GM12878 (cell line): Measurements from ENCODE around the gene RALB. TPM values are rescaled to one million over a fixed set of nuclear protein-coding genes. Genes with fewer than 3 reads are reported as not detected.

Source experiments
- ATAC-seq: fragments of 200-7000 bp; cut with Tn5 transposase; 3 replicates; pipeline ENCODE4 v1.9.1; 2020; ENCODE audit warnings: mild to moderate bottlenecking, moderate library complexity
- BruUV-seq: library from RNA; stranded (reverse); fragments of 400-500 nt; replicated peaks from 2 replicates; lab custom pipeline; 2021; lab: Mats Ljungman, UMichigan
- CTCF ChIA-PET: fragments of 300-600 bp; sonication (Branson Sonifier 250); formaldehyde crosslinking; extraction: SDS; loops from one replicate; lab custom pipeline; 2021; ENCODE audit warnings: inconsistent platforms; lab: Yijun Ruan, JAX
- POLR2A ChIA-PET: fragments of 350-600 bp; formaldehyde crosslinking; extraction: SDS; loops from one replicate; lab custom pipeline; 2021; ENCODE audit warnings: inconsistent platforms; lab: Charles Lee
- RAD21 ChIA-PET: fragments of 300-600 bp; sonication (Branson Sonifier 250); formaldehyde crosslinking; loops from one replicate; lab custom pipeline; 2023; ENCODE audit warnings: antibody characterized with exemption; ENCODE audit not compliant: unreplicated experiment; lab: Charles Lee
- SMC1A ChIA-PET: fragments of 300-600 bp; sonication (Branson Sonifier 250); formaldehyde crosslinking; loops from one replicate; lab custom pipeline; 2023; ENCODE audit not compliant: unreplicated experiment, uncharacterized antibody; lab: Charles Lee
- DNase-seq: peaks from one replicate; pipeline ENCODE4 v3.0.0-alpha.2; 2011; ENCODE audit warnings: low read depth, low spot score
- FAIRE-seq: peaks from 3 replicates; lab custom pipeline; 2011; peaks lifted over from hg19 to GRCh38; lab: Jason Lieb, UNC
- H2AFZ ChIP-seq: 2 replicates; pipeline ENCODE4 v1.6.0; 2011; ENCODE audit warnings: low read depth, low read length, control low read depth; ENCODE audit not compliant: control insufficient read depth
- H3K27ac ChIP-seq: 2 replicates; pipeline ENCODE4 v1.5.1; 2011; ENCODE audit warnings: control low read depth; ENCODE audit not compliant: control insufficient read depth, insufficient read depth
- H3K27me3 ChIP-seq, 2 experiments: replicated peaks in 1 of 2; 2 replicates each; pipeline versions ENCODE4 v1.6.0 to v1.6.1; 2011; ENCODE audit warnings: low read length in 1 of 2; ENCODE audit not compliant: control insufficient read depth in 2 of 2, insufficient read depth in 2 of 2
- H3K36me3 ChIP-seq, 2 experiments: 2 replicates each; pipeline ENCODE4 v1.5.1; 2011; ENCODE audit warnings: low read length in 1 of 2; ENCODE audit not compliant: control insufficient read depth in 2 of 2, insufficient read depth in 2 of 2
- H3K4me1 ChIP-seq: 2 replicates; pipeline ENCODE4 v1.6.1; 2011; ENCODE audit warnings: mild to moderate bottlenecking, low read length, moderate library complexity, mixed read lengths; ENCODE audit not compliant: control insufficient read depth, insufficient read depth
- H3K4me2 ChIP-seq: 2 replicates; pipeline ENCODE4 v1.6.0; 2011; ENCODE audit warnings: control low read depth; ENCODE audit not compliant: control insufficient read depth, insufficient read depth
- H3K4me3 ChIP-seq: fragments of 200-600 bp; sonication (generic); 2 replicates; pipeline ENCODE4 v1.5.1; 2016
- H3K79me2 ChIP-seq: 2 replicates; pipeline ENCODE4 v1.6.0; 2011; ENCODE audit warnings: low read length; ENCODE audit not compliant: control insufficient read depth, insufficient read depth
- H3K9ac ChIP-seq: 2 replicates; pipeline ENCODE4 v1.8.0; 2011; ENCODE audit warnings: low read length, control low read depth, mixed read lengths; ENCODE audit not compliant: control insufficient read depth, insufficient read depth
- H3K9me3 ChIP-seq: replicated peaks from 3 replicates; pipeline ENCODE4 v1.5.1; 2011; ENCODE audit warnings: mild to moderate bottlenecking, low read length; ENCODE audit not compliant: control insufficient read depth, insufficient read depth
- H4K20me1 ChIP-seq: 2 replicates; pipeline ENCODE4 v1.6.0; 2011; ENCODE audit not compliant: control insufficient read depth, insufficient read depth
- CREB1 ChIP-seq: IDR thresholded peaks from 2 replicates; pipeline ENCODE4 v1.6.1; 2012; ENCODE audit warnings: low read depth, mild to moderate bottlenecking, inconsistent platforms
- HCFC1 ChIP-seq: fragments of 150-350 bp; IDR thresholded peaks from 2 replicates; pipeline ENCODE4 v1.6.1; 2014; ENCODE audit warnings: low read length
- HDAC2 ChIP-seq: fragments of 200-600 bp; sonication (generic); IDR thresholded peaks from 2 replicates; pipeline ENCODE4 v1.6.1; 2017
- HDAC6 ChIP-seq: fragments of 200-600 bp; sonication (generic); IDR thresholded peaks from one replicate; pipeline ENCODE4 v1.8.0; 2017; ENCODE audit warnings: antibody characterized with exemption; ENCODE audit not compliant: unreplicated experiment
- MEF2A ChIP-seq: IDR thresholded peaks from 2 replicates; pipeline ENCODE4 v1.6.1; 2011; ENCODE audit warnings: low read depth, mild to moderate bottlenecking, low read length, moderate library complexity; ENCODE audit not compliant: insufficient read depth
- MLLT1 ChIP-seq: fragments of 450-650 bp; IDR thresholded peaks from 2 replicates; pipeline ENCODE4 v1.6.1; 2016; ENCODE audit warnings: mild to moderate bottlenecking
- NR2C1 ChIP-seq: fragments of 450-650 bp; IDR thresholded peaks from 2 replicates; pipeline ENCODE4 v1.6.1; 2017; ENCODE audit warnings: antibody characterized with exemption, mild to moderate bottlenecking, moderate library complexity
- PAX8 ChIP-seq: fragments of 450-650 bp; IDR thresholded peaks from 2 replicates; pipeline ENCODE4 v1.6.1; 2017; ENCODE audit warnings: mild to moderate bottlenecking, moderate library complexity
- POLR2AphosphoS2 ChIP-seq: IDR thresholded peaks from 2 replicates; pipeline ENCODE4 v1.6.1; 2011; ENCODE audit warnings: low read depth, mild to moderate bottlenecking, low read length, improper control_type of control experiment, moderate library complexity
- RAD21 ChIP-seq: IDR thresholded peaks from 2 replicates; pipeline ENCODE4 v1.6.1; 2011; ENCODE audit warnings: mild to moderate bottlenecking, low read depth, low read length, moderate library complexity; ENCODE audit not compliant: insufficient read depth
- RBBP5 ChIP-seq: fragments of 200-600 bp; sonication (generic); conservative IDR thresholded peaks from 2 replicates; pipeline ENCODE4 v1.6.1; 2016
- SMARCA5 ChIP-seq: fragments of 450-650 bp; IDR thresholded peaks from 2 replicates; pipeline ENCODE4 v1.6.1; 2017; ENCODE audit warnings: mild to moderate bottlenecking
- TARDBP ChIP-seq: IDR thresholded peaks from 2 replicates; pipeline ENCODE4 v1.6.1; 2016; ENCODE audit warnings: borderline replicate concordance
- ZNF24 ChIP-seq: fragments of 450-650 bp; IDR thresholded peaks from 2 replicates; pipeline ENCODE4 v1.6.1; 2017; ENCODE audit warnings: antibody characterized with exemption, mild to moderate bottlenecking
- WGBS: methylation state at CpG from one replicate; pipeline ENCODE4 v1.1.6; 2016; ENCODE audit warnings: low lambda C conversion rate; ENCODE audit not compliant: insufficient replicate concordance, insufficient coverage; ENCODE audit errors: missing lambda C conversion rate; 5-methylcytosine and 5-hydroxymethylcytosine counted together
- in situ Hi-C: fragments of 300-500 bp; cut with MboI; formaldehyde crosslinking; loops from 9 replicates; pipeline ENCODE4 v1.14.3; 2018; ENCODE audit warnings: mixed read lengths
- intact Hi-C: fragments of 100-400 bp; cut with micrococcal nuclease; formaldehyde crosslinking; loops from one replicate; pipeline ENCODE4 v1.14.2; 2022; ENCODE audit not compliant: unreplicated experiment
- polyA plus RNA-seq, 11 experiments: library from polyadenylated mRNA; depleted of rRNA in 4 of 11; unstranded in 6 of 11; stranded (reverse) in 5 of 11; fragments of >200 nt; fragmentation: Nextera tagmentation in 4 of 11; fragmentation: Illumina TruSeq in 1 of 11; extraction: Ambion mirVana in 4 of 11; extraction: Trizol in 1 of 11; gene quantifications; 1 replicate in 1 of 11; 2 replicates in 10 of 11; pipeline versions ENCODE4 v1.2.1 to v1.2.3, GENCODE V29; 2011 to 2016; ENCODE audit warnings: inconsistent platforms in 2 of 11, missing spikeins in 2 of 11, low read depth in 1 of 11
- total RNA-seq, 4 experiments: library from RNA; depleted of rRNA in 3 of 4; stranded (reverse); fragments of >200 nt in 3 of 4; fragmentation: Illumina TruSeq in 1 of 4; extraction: Trizol in 1 of 4; gene quantifications; 2 replicates each; pipeline versions ENCODE4 v1.2.1 to v1.2.3, GENCODE V29; 2013 to 2021
- TF ChIP-seq, protein P1 (sequence below): IDR thresholded peaks from 2 replicates; pipeline ENCODE4 v1.6.1; 2011; ENCODE audit warnings: borderline replicate concordance, low read depth, mild to moderate bottlenecking, moderate library complexity, mixed read lengths, low read length; ENCODE audit not compliant: insufficient read depth; ENCODE audit errors: extremely low read length
- TF ChIP-seq, protein P2 (sequence below): fragments of 450-650 bp; IDR thresholded peaks from 2 replicates; pipeline ENCODE4 v1.6.1; 2017; ENCODE audit warnings: mild to moderate bottlenecking

RALB gene
- total and polyA plus RNA-seq, 10 of the 15 experiments (the other 5 are each of a cell fraction or from before 2014, with no cell fraction given): 8.3 to 54.0 (median 24.2) TPM

DNA sequence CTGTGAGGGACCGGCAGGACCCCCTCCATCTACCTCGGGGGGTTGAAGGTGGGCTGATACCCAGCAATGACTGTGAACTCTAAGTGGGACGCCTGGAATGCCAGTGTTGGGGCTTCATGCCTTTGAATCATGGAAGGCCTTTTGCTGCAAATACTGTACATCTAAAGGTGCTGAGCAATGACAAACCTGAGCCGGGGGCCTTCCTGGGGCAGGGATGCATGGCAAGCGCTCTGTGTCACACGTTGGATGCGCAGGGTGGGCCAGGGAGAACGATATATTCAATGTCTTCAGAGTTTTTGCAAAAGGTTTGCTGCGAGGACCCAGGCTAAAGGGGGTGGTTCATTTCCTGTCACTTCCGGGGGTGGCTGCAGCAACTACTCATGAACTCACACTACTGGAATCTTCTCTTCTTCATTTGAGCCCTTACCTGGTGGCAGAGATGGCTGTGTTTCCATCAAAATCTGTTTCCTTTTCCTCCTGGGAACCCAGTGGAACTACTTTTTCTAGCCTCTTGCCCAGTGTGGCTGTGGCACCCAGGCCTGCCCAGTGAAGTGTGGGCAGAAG is 69.2 kb downstream of the RALB start:
- Histone ChIP-seq H4K20me1 (no peaks in the 10 kb centered on the region), H3K27me3 (peaks cover 0 to 3% of the 10 kb centered on the region in 2 experiments; a peak in 2 of 4 replicates), H3K4me2 (no peak overlapping the region), H2AFZ (no peak overlapping the region), H3K9me3 (no peaks in the 10 kb centered on the region), H3K9ac (no peak overlapping the region), H3K36me3 (no peaks in the 10 kb centered on the region), H3K27ac (no peak overlapping the region), H3K79me2 (no peaks in the 10 kb centered on the region), H3K4me1 (no peaks in the 10 kb centered on the region), H3K4me3 (no peak overlapping the region)
- WGBS: 36% methylated on average over 10 of the region's 10 CpGs
- ChIA-PET RAD21 (no interaction called here), POLR2A (no interaction called here), SMC1A (no interaction called here), CTCF (interaction anchor here (0.6 kb wide), 1 partner anchor 16 kb away, joined by 3 read pairs; no protein-coding TSS in a partner anchor)
- ATAC-seq (no peak), DNase-seq (no peak), FAIRE-seq (no peak)
- TF ChIP-seq PAX8: no peak
- TF ChIP-seq SMARCA5: no peak
- no peak for TF ChIP-seq ZNF24
- TF ChIP-seq, protein P1, sequence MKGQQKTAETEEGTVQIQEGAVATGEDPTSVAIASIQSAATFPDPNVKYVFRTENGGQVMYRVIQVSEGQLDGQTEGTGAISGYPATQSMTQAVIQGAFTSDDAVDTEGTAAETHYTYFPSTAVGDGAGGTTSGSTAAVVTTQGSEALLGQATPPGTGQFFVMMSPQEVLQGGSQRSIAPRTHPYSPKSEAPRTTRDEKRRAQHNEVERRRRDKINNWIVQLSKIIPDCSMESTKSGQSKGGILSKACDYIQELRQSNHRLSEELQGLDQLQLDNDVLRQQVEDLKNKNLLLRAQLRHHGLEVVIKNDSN: no peak
- TF ChIP-seq HCFC1: no peak
- TF ChIP-seq HDAC6: no peak
- TF ChIP-seq RBBP5: no peak
- no peak for TF ChIP-seq NR2C1
- TF ChIP-seq MEF2A: no peak
- TF ChIP-seq HDAC2: no peak
- no peak for TF ChIP-seq POLR2AphosphoS2
- TF ChIP-seq RAD21: no peak
- no peak for TF ChIP-seq CREB1
- no peak for TF ChIP-seq TARDBP
- TF ChIP-seq MLLT1: no peak
- TF ChIP-seq, protein P2, sequence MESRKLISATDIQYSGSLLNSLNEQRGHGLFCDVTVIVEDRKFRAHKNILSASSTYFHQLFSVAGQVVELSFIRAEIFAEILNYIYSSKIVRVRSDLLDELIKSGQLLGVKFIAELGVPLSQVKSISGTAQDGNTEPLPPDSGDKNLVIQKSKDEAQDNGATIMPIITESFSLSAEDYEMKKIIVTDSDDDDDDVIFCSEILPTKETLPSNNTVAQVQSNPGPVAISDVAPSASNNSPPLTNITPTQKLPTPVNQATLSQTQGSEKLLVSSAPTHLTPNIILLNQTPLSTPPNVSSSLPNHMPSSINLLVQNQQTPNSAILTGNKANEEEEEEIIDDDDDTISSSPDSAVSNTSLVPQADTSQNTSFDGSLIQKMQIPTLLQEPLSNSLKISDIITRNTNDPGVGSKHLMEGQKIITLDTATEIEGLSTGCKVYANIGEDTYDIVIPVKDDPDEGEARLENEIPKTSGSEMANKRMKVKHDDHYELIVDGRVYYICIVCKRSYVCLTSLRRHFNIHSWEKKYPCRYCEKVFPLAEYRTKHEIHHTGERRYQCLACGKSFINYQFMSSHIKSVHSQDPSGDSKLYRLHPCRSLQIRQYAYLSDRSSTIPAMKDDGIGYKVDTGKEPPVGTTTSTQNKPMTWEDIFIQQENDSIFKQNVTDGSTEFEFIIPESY: no peak
- BruUV-seq: no TSS peak
- intact Hi-C loops: no loop called here
- in situ Hi-C loops: no loop called here
